ENCODE data around the gene SMPD4.
"Not testable (repeated sequence)": the region's sequence is repeated elsewhere in the genome, so short reads cannot be mapped to it uniquely, and the experiment has no call there.

The SMPD4 gene

DNA sequence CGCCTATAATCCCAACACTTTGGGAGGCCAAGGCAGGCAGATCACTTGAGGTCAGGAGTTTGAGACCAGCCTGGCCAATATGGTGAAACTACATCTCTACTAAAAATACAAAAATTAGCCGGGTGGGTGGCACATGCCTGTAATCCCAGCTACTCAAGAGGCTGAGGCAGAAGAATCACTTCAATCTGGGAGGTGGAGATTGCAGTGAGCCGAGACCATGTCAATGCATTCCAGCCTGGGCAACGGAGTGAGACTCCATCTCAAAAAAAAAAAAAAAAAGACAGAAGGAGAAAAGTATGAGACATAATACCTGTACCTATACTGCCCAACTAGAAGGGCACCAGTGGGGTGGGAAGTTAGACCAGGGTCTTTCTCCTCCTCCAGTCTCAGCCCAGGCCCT lies 22.0 kb downstream of the SMPD4 start:
- DNase-seq (ENCODE audit: low read depth in 2 of 2), result not testable (repeated sequence)

- DNase-seq (ENCODE audit: low read depth in 2 of 2), result no peak
These were observed 22.8 kb downstream of the SMPD4 start for GRCh38 chr2:130158631-130159030.

DNA sequence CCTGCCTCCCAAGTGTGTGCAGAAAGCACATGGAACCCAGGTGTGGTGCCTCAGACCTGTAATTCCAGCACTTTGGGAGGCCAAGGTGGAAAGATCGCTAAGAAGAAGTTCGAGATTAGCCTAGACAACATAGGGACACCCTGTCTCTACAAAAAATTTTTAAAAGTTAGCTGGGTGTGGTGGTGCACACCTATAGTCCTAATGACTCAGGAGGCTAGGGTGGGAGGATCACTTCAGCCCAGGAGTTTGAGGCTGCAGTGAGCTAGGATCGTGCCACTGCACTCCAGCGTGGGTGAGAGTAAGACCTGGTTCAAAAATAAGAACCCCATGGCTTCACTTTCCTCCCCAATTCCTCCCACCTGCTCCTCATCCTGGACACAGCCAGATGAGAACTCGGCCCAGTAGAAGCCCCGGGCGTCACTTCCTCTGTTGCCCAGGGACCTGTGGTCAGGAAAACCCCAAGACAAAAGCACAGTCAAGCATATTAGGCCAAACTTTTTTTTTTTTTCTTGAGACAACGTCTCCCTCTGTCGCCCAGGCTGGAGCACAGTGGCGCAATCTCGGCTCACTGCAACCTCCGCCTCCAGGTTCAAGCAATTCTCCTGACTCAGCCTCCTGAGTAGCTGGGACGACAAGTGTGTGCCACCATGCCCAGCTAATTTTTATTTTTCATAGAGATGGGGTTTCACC lies 23.4 kb downstream of the SMPD4 start:
- DNase-seq (ENCODE audit: low read depth in 2 of 2), result not testable (repeated sequence)

GRCh38 chr2:130157354-130157753 lies 24.0 kb downstream of the SMPD4 start:
- not testable (repeated sequence) for DNase-seq (ENCODE audit: low read depth in 2 of 2)

DNA sequence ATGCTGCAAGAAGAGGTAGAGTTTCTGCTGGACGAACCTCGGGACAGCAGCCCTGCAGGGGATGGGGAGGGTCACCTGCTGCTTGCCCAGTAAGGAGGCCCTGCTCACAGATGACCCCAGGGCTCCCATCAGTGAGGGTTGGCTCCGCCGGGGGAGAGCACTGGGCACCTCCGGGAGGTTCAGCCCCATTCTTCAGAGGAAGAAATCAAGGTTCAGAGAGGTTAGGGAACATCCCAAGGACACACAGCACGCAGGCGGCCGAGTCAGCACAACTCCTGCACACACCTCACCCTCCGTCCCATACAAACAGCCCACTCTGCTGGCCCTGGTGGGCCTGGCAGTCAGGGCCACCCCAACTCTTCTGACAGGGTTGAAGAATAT lies 24.8 kb downstream of the SMPD4 start:
- DNase-seq (ENCODE audit: low read depth in 2 of 2), result no peak

DNA sequence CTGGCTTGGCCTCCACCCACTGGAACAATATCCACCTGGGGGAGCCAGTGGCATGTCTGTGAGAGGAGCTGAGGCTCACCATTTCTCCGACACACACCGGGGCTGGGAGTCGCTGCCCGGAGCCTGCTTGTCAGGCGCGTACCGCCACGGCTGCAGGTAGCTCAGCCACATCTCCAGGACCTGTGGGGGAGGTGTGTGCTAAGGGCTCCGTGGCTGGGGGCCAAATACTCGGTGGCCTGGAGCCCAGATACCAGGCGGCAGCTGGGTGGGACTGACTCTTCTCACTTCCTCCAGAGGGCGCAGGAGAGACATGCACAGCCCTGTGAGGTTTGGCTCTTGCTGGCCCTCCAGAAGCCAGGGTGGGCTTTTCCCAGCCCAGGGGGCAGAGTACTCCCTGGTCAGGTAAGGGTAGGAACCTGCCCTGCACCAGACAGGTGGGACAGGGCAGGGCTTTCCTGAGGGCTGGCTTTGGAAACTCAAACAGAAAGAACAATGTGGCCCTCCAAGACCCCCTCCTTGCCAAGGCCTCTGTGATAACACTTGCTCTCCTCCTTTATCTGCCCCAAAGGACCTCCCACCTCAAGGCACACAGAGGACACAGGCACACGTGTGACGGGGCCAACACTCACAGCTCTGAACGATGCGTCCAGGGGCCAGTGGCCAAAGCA lies 25.3 kb downstream of the SMPD4 start:
- DNase-seq (ENCODE audit: low read depth in 2 of 2), result not testable (repeated sequence)

DNA sequence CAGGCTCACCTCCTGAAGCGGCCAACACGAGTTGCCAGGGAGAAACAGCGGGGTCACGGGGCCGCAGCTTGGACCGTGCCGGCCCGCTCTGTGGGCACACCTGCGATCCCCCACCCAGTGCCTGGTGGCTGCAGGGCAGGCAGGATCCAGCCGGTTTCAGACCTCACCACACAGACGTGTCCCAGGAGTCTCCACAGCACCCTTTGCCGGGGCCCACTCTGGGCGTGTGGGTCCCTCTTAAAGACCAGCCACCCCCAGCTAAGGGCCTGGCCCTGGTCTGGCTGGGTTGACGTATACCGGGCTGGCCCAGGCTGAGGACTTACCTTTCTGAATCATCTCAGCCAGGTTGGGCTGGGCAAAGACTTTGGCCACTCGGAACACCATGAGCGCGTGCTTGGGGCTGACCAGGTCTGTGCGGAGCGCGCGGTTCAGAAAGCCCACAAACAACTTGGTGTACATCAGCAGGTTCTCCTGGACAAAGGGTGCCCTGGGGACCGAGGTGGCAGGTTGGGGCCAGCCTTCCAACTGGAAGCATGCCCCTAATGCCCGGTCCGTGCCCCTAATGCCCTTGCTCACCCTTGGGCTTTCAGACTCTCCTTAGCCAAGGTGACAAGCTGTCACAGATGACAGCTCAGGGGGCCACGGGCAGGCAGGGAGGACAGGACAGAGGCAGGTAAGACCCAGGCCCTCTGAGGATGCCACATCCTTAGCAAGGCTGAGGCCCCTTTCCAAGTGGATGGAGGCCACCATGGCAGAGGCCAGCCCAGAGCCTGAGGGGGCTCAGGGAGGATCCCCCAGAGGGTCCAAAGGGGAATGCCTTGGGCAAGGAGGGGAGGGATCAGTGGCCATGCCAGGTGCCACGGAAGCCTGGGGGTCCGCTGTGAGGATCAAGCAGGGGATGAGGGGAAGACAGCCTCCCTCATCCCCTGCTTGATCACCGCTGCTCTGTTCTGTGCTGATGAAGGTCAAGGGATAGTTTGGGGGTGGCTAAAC lies 26.3 kb downstream of the SMPD4 start:
- no peak for DNase-seq (ENCODE audit: low read depth in 2 of 2)

DNA sequence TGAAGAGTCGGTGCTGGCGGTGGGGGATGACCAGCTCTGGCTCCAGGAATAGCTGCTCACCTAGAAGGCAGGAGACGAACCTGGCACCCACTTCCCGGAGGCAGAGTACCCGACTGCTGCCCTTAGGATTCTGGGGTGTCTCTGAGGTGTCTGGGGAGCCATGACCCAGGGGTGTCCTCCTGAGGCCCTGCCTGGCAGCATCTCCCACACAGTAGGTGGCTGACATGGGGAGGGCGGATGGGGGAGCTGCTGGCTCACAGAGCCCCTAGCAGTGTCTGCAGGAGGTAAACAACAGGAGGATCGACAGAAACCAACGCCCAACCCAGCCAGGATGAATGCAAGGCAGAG lies 27.0 kb downstream of the SMPD4 start:
- DNase-seq (ENCODE audit: low read depth in 2 of 2), result not testable (repeated sequence)

- DNase-seq (ENCODE audit: low read depth in 2 of 2), result not testable (repeated sequence)
These were observed 27.5 kb downstream of the SMPD4 start for GRCh38 chr2:130153721-130154422.

DNA sequence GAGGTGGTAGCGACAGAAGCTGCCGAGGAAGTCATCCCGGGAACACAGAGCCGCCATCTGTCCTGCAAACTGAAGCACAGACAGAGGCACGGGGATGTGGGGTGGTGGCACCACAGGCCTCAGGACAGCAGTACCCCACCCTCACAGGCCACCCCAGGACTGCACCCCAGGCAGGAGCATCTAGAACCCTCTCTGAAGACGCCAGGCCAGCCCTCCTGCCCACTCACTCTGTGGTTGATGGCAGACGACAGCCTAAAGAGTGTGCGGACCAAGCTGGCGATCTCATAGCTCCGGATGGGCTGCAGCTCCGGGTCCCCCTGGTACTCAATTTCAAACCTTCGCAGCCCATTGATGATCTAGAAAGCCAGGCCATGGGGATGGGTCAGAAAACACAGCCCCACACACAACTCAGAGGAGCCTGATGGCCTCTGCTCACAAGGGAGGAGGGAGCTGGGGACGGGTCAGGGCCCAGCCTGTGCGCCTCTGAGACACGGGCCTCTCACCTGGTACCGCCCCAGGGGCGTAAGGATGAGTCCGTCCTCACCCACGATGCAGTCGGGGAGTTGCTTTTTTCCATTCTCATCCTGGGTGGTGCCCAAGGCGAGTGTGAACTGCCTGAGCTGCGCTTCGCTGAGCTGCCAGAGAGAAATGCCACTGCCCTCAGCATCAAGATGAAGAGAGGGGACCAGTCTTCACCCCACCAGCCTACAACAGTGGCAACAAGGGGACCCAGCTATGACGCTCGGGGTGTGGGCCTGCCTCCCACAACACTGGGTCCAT lies 28.4 kb downstream of the SMPD4 start:
- no peak for DNase-seq (ENCODE audit: low read depth in 2 of 2)

DNA sequence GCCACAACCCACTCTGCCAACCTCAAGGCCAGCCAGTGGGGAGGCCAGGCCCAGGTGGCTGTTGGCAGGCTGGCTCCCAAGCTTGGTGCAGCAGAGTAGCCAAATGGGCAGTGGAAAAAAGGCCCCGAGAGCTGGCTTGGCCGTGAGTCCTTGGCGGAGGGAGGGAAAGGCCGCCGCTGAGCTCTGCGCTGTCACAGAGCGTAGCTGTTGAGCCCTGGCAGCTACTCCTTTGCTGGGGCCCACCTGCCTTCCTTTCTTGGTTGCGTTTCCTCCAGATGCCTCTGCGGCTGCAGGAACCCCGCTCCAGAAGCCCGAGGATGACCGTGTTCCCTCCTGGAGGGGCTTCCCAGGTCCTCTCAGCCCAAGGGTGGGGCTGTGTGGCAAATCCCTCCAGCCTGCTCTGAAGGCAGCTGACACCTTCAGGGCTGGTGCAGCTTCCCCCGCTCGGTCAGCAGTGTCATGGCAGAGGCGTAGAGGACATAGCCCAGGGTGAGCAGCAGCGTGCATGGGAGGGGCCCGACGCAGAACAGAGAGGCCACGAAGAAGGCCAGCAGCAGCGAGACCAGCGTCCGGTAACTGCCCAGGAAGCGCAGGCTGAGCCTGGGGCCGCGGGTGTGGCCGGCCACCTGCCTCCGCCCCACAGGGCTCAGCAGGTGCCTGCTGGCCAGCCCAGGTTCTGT lies 29.1 kb downstream of the SMPD4 start:
- not testable (repeated sequence) for DNase-seq (ENCODE audit: low read depth in 2 of 2)

- DNase-seq (ENCODE audit: low read depth in 2 of 2), result not testable (repeated sequence)
These were observed 30.3 kb downstream of the SMPD4 start for GRCh38 chr2:130151145-130151512.

DNA sequence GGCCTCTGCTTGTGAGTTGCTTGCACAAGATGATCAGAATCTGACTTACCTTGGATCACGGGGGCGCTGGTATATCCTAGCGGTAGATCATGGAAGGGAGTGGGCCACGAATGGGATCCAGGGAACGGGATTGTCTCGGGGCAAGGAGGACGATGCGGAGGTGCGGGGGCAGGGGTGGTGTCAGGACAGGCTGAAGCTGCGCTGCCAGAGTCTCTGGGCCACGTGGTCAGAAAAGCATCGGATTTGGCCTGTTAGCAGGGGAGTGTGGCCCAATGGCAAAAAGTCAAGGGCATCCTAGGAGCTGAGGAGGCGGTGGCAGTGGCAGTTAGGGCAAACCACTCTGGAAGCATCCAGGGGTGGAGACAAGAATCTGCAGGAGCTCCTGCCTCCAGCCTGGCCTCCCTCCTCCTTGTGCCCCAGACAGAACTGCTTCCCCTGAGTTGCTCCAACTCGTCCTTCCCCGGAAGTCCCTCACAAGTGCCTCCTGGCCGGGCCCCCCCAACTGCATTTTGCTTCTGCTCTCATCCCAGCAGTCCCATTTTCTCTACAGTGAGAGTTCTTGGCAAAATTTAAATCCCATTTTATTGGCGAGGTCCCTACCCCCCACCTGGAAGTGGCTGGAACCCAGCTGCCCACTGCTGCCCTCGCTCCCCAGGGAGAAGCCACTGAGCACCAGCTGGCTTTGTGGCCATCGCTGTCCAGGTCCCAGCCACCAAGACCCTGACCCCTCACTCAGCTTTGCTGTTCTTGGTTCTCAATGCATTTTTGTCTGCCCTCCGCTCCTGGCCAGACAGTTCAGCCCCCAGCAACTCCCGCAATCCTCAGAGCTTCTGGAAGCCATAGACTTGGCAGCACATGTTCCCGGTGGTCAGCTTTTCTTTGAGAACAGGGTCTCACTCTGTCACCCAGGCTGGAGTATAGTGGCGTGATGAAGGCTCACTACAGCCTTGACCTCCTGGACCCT lies 30.9 kb downstream of the SMPD4 start:
- DNase-seq (ENCODE audit: low read depth in 2 of 2), result no peak

DNA sequence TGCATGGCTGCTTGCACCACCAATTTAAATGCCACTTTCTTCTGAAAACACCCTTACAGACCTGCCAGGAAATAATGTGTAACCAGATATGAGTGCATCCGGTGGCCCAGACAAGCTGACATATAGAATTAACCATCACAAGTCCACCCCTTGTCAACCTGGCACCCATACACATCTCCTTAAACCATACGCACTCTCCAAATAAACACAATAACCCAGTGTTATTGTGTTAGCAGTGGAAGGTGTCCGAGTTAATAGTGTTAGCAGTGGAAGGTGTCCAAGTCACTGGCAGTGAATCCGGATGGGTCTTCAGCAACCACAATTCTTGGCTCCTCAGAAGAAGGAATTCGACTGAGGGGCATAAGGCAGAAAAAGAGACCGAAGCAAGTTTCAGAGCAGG lies 32.9 kb downstream of the SMPD4 start:
- not testable (repeated sequence) for DNase-seq (ENCODE audit: low read depth in 2 of 2)

- DNase-seq (ENCODE audit: low read depth in 2 of 2), result peak; percentile 12 to 27
These were observed 36.4 kb downstream of the SMPD4 start, which contains the start of gene CCDC74B for GRCh38 chr2:130145006-130145414. CCDC74B (minus strand) TSS chr2:130145112; CDS start chr2:130144996, 116 bp downstream.

GRCh38 chr2:130143266-130144039 lies 37.9 kb downstream of the SMPD4 start:
- not testable (repeated sequence) for DNase-seq (ENCODE audit: low read depth in 2 of 2)

- DNase-seq (ENCODE audit: low read depth in 2 of 2), result not testable (repeated sequence)
These were observed 38.8 kb downstream of the SMPD4 start for GRCh38 chr2:130142396-130143265.

Data from stimulated activated CD8-positive, alpha-beta memory T cell treated with anti-CD3 and anti-CD28 coated beads, Interleukin-7, amount 100 ng/mL, for 1 hour (primary cell).